ENCODE results near the gene FGGY. TPM values are rescaled to one million over a fixed set of nuclear protein-coding genes. Genes with fewer than 3 reads are reported as not detected.

FGGY gene
- total RNA-seq, 1 experiment from 2014 or later = 14.6 TPM

- no CpG with 5 or more reads among the region's 4 CpGs for WGBS (ENCODE audit: extremely low coverage, insufficient read length, low lambda C conversion rate)
- no peaks in the 10 kb centered on the region for H3K27me3 Mint-ChIP-seq (ENCODE audit: low read depth)
Measured at GRCh38 chr1:59285691-59286090, 11.2 kb upstream of the FGGY start.

More at GRCh38 chr1:59285691-59286090, 11.2 kb upstream of the FGGY start:
- Histone ChIP-seq H3K56ac (ENCODE audit: insufficient read length, low read depth, low read length) (no peak overlapping the region), H3K14ac (ENCODE audit: insufficient read depth, low read length) (no peak overlapping the region), H4K5ac (ENCODE audit: insufficient read length, low read depth, low read length) (no peak overlapping the region), H3K27me3 (ENCODE audit: insufficient read depth, low read length) (no peaks in the 10 kb centered on the region), H3K23ac (ENCODE audit: insufficient read length, low read depth, low read length) (no peak overlapping the region), H4K8ac (replicated peaks; ENCODE audit: insufficient read length, low read depth, low read length) (no peak overlapping the region), H3K4me2 (ENCODE audit: insufficient read depth, insufficient read length, low read length) (no peak overlapping the region), H3K23me2 (ENCODE audit: insufficient read length, low read depth, low read length, poor library complexity, severe bottlenecking) (no peaks in the 10 kb centered on the region), H4K20me1 (ENCODE audit: control insufficient read depth, insufficient read depth, insufficient read length) (no peaks in the 10 kb centered on the region), H3K4me1 (ENCODE audit: insufficient read depth, low read length) (no peaks in the 10 kb centered on the region), H2BK5ac (ENCODE audit: insufficient read length, low read length) (no peak overlapping the region), H3K18ac (ENCODE audit: insufficient read length, low read depth, low read length) (no peak overlapping the region), H2AK5ac (ENCODE audit: insufficient read length, low read length) (no peak overlapping the region), H2BK15ac (ENCODE audit: low read depth, low read length) (no peak overlapping the region), H3K79me1 (ENCODE audit: insufficient read depth, low read depth, low read length, poor library complexity, severe bottlenecking) (no peaks in the 10 kb centered on the region), H2AFZ (ENCODE audit: low read length) (no peak overlapping the region), H3K9ac (ENCODE audit: extremely low read depth, insufficient read length, low read length) (no peak overlapping the region), H2BK20ac (ENCODE audit: low read depth, low read length, poor library complexity, severe bottlenecking) (no peak overlapping the region), H2BK120ac (ENCODE audit: low read depth, low read length, poor library complexity, severe bottlenecking) (no peak overlapping the region), H3K27ac (ENCODE audit: insufficient read length, low read depth, low read length) (no peak overlapping the region), H4K91ac (ENCODE audit: insufficient read length, low read depth, low read length) (no peak overlapping the region), H2BK12ac (ENCODE audit: insufficient read length, low read depth, low read length) (no peak overlapping the region), H3T11ph (ENCODE audit: low read length) (no peak overlapping the region), H3K4ac (ENCODE audit: low read depth, low read length) (no peak overlapping the region), H3K9me3 (ENCODE audit: control insufficient read depth, low read depth, low read length) (no peaks in the 10 kb centered on the region), H3K79me2 (ENCODE audit: insufficient read depth, low read length) (no peaks in the 10 kb centered on the region)
- Mint-ChIP-seq H3K4me1 (peaks cover 9% of the 10 kb centered on the region in 2 experiments; a peak in 3 of 4 replicates), H3K27ac (no peak overlapping the region), H3K36me3 (ENCODE audit: insufficient read depth in 1 of 3, low read depth in 3 of 3) (no peaks in the 10 kb centered on the region), H3K9me3 (no peaks in the 10 kb centered on the region), H3K4me3 (no peak overlapping the region)
- DNase-seq = no peak
- no peak for TF ChIP-seq CTCF (conservative IDR thresholded peaks at IDR 0.05)
